ENCODE data around the gene ATP1A3.

GRCh38 chr19:41918095-41918494, 75.9 kb downstream of the ATP1A3 start:
- no peak for TF ChIP-seq POLR2A (IDR thresholded peaks at IDR 0.05)
- TF ChIP-seq CTCF (IDR thresholded peaks at IDR 0.05): no peak

All from adrenal gland (tissue), 5 donors.